ENCODE measurements around the gene ENPP3. TPM values are rescaled to one million over a fixed set of nuclear protein-coding genes. Genes with fewer than 3 reads are reported as not detected.

Gene ENPP3
- polyA plus RNA-seq (0.50 TPM in 1 of 2 replicates, not detected in the other), polyA minus RNA-seq (not detected in 2 replicates)

- no peaks in the 10 kb centered on the region for H3K9me3 ChIP-seq (ENCODE audit: low read length)
- no peaks in the 10 kb centered on the region for H3K27me3 ChIP-seq (ENCODE audit: insufficient read depth, low read depth, low read length)
- H3K9me2 ChIP-seq (ENCODE audit: insufficient read depth, low read length), result no peaks in the 10 kb centered on the region
- H3K4me3 ChIP-seq (ENCODE audit: low read length), result no peak within 1 kb of the TSS
- H2AFZ ChIP-seq (ENCODE audit: low read depth, low read length), result no peak within 1 kb of the TSS
- no peak within 1 kb of the TSS for H3K27ac ChIP-seq (ENCODE audit: low read length)
- TF ChIP-seq TAF1 (IDR thresholded peaks at IDR 0.05; ENCODE audit: low read depth), result no peak
- no peak for TF ChIP-seq MXI1 (conservative IDR thresholded peaks at IDR 0.05; ENCODE audit: poor library complexity, severe bottlenecking)
- no peak for TF ChIP-seq EZH2 (IDR thresholded peaks at IDR 0.05; ENCODE audit: borderline replicate concordance, insufficient read depth, low read length, poor library complexity, severe bottlenecking)
- TF ChIP-seq RAD21 (conservative IDR thresholded peaks at IDR 0.05), result no peak
- no peak for TF ChIP-seq EP300 (conservative IDR thresholded peaks at IDR 0.05; ENCODE audit: poor library complexity, severe bottlenecking)
- TF ChIP-seq REST (IDR thresholded peaks at IDR 0.05; ENCODE audit: borderline replicate concordance), result no peak
- TF ChIP-seq POLR2AphosphoS5 (IDR thresholded peaks at IDR 0.05), result no peak
- H4K20me1 ChIP-seq (ENCODE audit: insufficient read depth), result no peaks in the 10 kb centered on the region
- H3F3A ChIP-seq (ENCODE audit: insufficient read depth, low read length, poor library complexity, severe bottlenecking), result no peaks in the 10 kb centered on the region
- no peaks in the 10 kb centered on the region for H3K79me2 ChIP-seq (replicated peaks; ENCODE audit: insufficient read depth, low read length)
- H3K9ac ChIP-seq (ENCODE audit: low read length), result no peak within 1 kb of the TSS
- H3K4me2 ChIP-seq (ENCODE audit: low read length), result no peak within 1 kb of the TSS
- H3K36me3 ChIP-seq (ENCODE audit: insufficient read depth, low read length), result no peaks in the 10 kb centered on the region
These were observed at the start of gene ENPP3 for GRCh38 chr6:131636880-131637792. Gene ENPP3 (plus strand): TSS chr6:131637302. CDS start chr6:131637385, 83 bp downstream.

GRCh38 chr6:131587909-131588308 lies 49.2 kb upstream of the ENPP3 start:
- no peak for TF ChIP-seq POLR2AphosphoS5 (IDR thresholded peaks at IDR 0.05)
- TF ChIP-seq CTCF (IDR thresholded peaks at IDR 0.05; ENCODE audit: poor library complexity, severe bottlenecking), result no peak
- no peak for TF ChIP-seq SMC3 (conservative IDR thresholded peaks at IDR 0.05; ENCODE audit: poor library complexity)
- TF ChIP-seq EP300 (conservative IDR thresholded peaks at IDR 0.05; ENCODE audit: poor library complexity, severe bottlenecking), result no peak
- no peak for TF ChIP-seq RAD21 (conservative IDR thresholded peaks at IDR 0.05)
- no peak overlapping the region for H3K9ac ChIP-seq (ENCODE audit: low read length)
- H3K9me2 ChIP-seq (ENCODE audit: insufficient read depth, low read length), result no peaks in the 10 kb centered on the region
- H3K4me2 ChIP-seq (ENCODE audit: low read length), result no peak overlapping the region
- H4K20me1 ChIP-seq (ENCODE audit: insufficient read depth), result no peaks in the 10 kb centered on the region
- H3F3A ChIP-seq (ENCODE audit: insufficient read depth, low read length, poor library complexity, severe bottlenecking), result no peaks in the 10 kb centered on the region
- no peaks in the 10 kb centered on the region for H3K27me3 ChIP-seq (ENCODE audit: insufficient read depth, low read depth, low read length)
- no peaks in the 10 kb centered on the region for H3K79me2 ChIP-seq (replicated peaks; ENCODE audit: insufficient read depth, low read length)
- H2AFZ ChIP-seq (ENCODE audit: low read depth, low read length), result no peak overlapping the region
- H3K4me3 ChIP-seq (ENCODE audit: low read length), result no peak overlapping the region
- peaks cover 2% of the 10 kb centered on the region for H3K36me3 ChIP-seq (ENCODE audit: insufficient read depth, low read length)
- no peaks in the 10 kb centered on the region for H3K9me3 ChIP-seq (ENCODE audit: low read length)
- no peak overlapping the region for H3K27ac ChIP-seq (ENCODE audit: low read length)
